Activated T-cell treated with anti-CD3 and anti-CD28 coated beads, Interleukin-2, amount 50 U/mL, for 24 hours (primary cell): ENCODE measurements around the gene OR6B1.

Experiments
- DNase-seq: peaks from one replicate; pipeline ENCODE4 v3.0.0-alpha.2; 2020
- H3K27ac Mint-ChIP-seq: 2 replicates; pipeline ENCODE4 v1.8.0; 2020; ENCODE audit warnings: mild to moderate bottlenecking, mixed read lengths
- H3K27me3 Mint-ChIP-seq: 2 replicates; pipeline ENCODE4 v1.8.0; 2020; ENCODE audit warnings: mixed read lengths
- H3K36me3 Mint-ChIP-seq: 2 replicates; pipeline ENCODE4 v1.8.0; 2020; ENCODE audit warnings: low read depth, mixed read lengths
- H3K4me1 Mint-ChIP-seq: 2 replicates; pipeline ENCODE4 v1.8.0; 2020; ENCODE audit warnings: low read depth, mixed read lengths
- H3K4me3 Mint-ChIP-seq: 2 replicates; pipeline ENCODE4 v1.8.0; 2020; ENCODE audit warnings: mild to moderate bottlenecking, moderate library complexity, mixed read lengths
- H3K9me3 Mint-ChIP-seq: 2 replicates; pipeline ENCODE4 v1.8.0; 2020; ENCODE audit warnings: mixed read lengths

OR6B1 gene

GRCh38 chr7:144020340-144020739, 20.2 kb downstream of the OR6B1 start:
- no peaks in the 10 kb centered on the region for H3K9me3 Mint-ChIP-seq
- no peak for DNase-seq
- no peaks in the 10 kb centered on the region for H3K4me1 Mint-ChIP-seq
- peaks cover 5% of the 10 kb centered on the region for H3K27me3 Mint-ChIP-seq
- H3K4me3 Mint-ChIP-seq: no peak overlapping the region
- H3K27ac Mint-ChIP-seq: no peak overlapping the region
- no peaks in the 10 kb centered on the region for H3K36me3 Mint-ChIP-seq

GRCh38 chr7:144022169-144022568, 22.0 kb downstream of the OR6B1 start:
- Mint-ChIP-seq H3K4me3 (no peak overlapping the region), H3K4me1 (no peaks in the 10 kb centered on the region), H3K9me3 (no peaks in the 10 kb centered on the region), H3K27ac (no peak overlapping the region), H3K27me3 (peaks cover 3% of the 10 kb centered on the region), H3K36me3 (no peaks in the 10 kb centered on the region)
- DNase-seq: no peak

GRCh38 chr7:144023171-144023827, 23.2 kb downstream of the OR6B1 start:
- Mint-ChIP-seq H3K4me1 (peaks cover 7% of the 10 kb centered on the region), H3K9me3 (no peaks in the 10 kb centered on the region), H3K4me3 (no peak overlapping the region), H3K36me3 (no peaks in the 10 kb centered on the region), H3K27me3 (peaks cover 3% of the 10 kb centered on the region), H3K27ac (no peak overlapping the region)
- no peak for DNase-seq

GRCh38 chr7:144024213-144024612, 24.1 kb downstream of the OR6B1 start:
- no peak for DNase-seq
- H3K27me3 Mint-ChIP-seq: peaks cover 3% of the 10 kb centered on the region
- peaks cover 7% of the 10 kb centered on the region for H3K4me1 Mint-ChIP-seq
- no peaks in the 10 kb centered on the region for H3K36me3 Mint-ChIP-seq
- no peak overlapping the region for H3K27ac Mint-ChIP-seq
- H3K4me3 Mint-ChIP-seq: no peak overlapping the region
- H3K9me3 Mint-ChIP-seq: no peaks in the 10 kb centered on the region

GRCh38 chr7:144026203-144026883, 26.2 kb downstream of the OR6B1 start:
- Mint-ChIP-seq H3K27ac (no peak overlapping the region), H3K4me1 (peaks cover 7% of the 10 kb centered on the region), H3K9me3 (no peaks in the 10 kb centered on the region), H3K27me3 (peaks cover under 1% of the 10 kb centered on the region), H3K4me3 (no peak overlapping the region), H3K36me3 (no peaks in the 10 kb centered on the region)
- DNase-seq: no peak

- H3K4me3 Mint-ChIP-seq: no peak overlapping the region
- H3K4me1 Mint-ChIP-seq: peaks cover 7% of the 10 kb centered on the region
- H3K36me3 Mint-ChIP-seq: no peaks in the 10 kb centered on the region
- H3K9me3 Mint-ChIP-seq: no peaks in the 10 kb centered on the region
- no peak for DNase-seq
- peaks cover 6% of the 10 kb centered on the region for H3K27me3 Mint-ChIP-seq
- no peak overlapping the region for H3K27ac Mint-ChIP-seq
Observed at GRCh38 chr7:144027070-144027469, 26.9 kb downstream of the OR6B1 start.

- DNase-seq: no peak
Observed at GRCh38 chr7:144027974-144028373, 27.9 kb downstream of the OR6B1 start.

GRCh38 chr7:144028547-144028946, 28.4 kb downstream of the OR6B1 start:
- Mint-ChIP-seq H3K27ac (no peak overlapping the region), H3K27me3 (peaks cover 16% of the 10 kb centered on the region), H3K4me1 (peaks cover 7% of the 10 kb centered on the region), H3K4me3 (no peak overlapping the region), H3K9me3 (no peaks in the 10 kb centered on the region), H3K36me3 (no peaks in the 10 kb centered on the region)
- no peak for DNase-seq

More at GRCh38 chr7:144027974-144028373, 27.9 kb downstream of the OR6B1 start:
- H3K4me1 Mint-ChIP-seq: peaks cover 7% of the 10 kb centered on the region
- H3K27me3 Mint-ChIP-seq: peaks cover 12% of the 10 kb centered on the region
- H3K9me3 Mint-ChIP-seq: no peaks in the 10 kb centered on the region
- H3K27ac Mint-ChIP-seq: no peak overlapping the region
- H3K36me3 Mint-ChIP-seq: no peaks in the 10 kb centered on the region
- H3K4me3 Mint-ChIP-seq: no peak overlapping the region

GRCh38 chr7:144032516-144032915, 32.4 kb downstream of the OR6B1 start:
- Mint-ChIP-seq H3K27me3 (peaks cover 35% of the 10 kb centered on the region), H3K36me3 (no peaks in the 10 kb centered on the region), H3K4me3 (no peak overlapping the region), H3K4me1 (peaks cover 6% of the 10 kb centered on the region), H3K27ac (no peak overlapping the region), H3K9me3 (no peaks in the 10 kb centered on the region)
- no peak for DNase-seq

- H3K27me3 Mint-ChIP-seq: peaks cover 35% of the 10 kb centered on the region
- no peaks in the 10 kb centered on the region for H3K4me1 Mint-ChIP-seq
- no peak for DNase-seq
- no peaks in the 10 kb centered on the region for H3K36me3 Mint-ChIP-seq
- H3K27ac Mint-ChIP-seq: no peak overlapping the region
- no peaks in the 10 kb centered on the region for H3K9me3 Mint-ChIP-seq
- H3K4me3 Mint-ChIP-seq: no peak overlapping the region
Observed at GRCh38 chr7:144032985-144033709, 33.0 kb downstream of the OR6B1 start.

GRCh38 chr7:144035385-144035784, 35.3 kb downstream of the OR6B1 start:
- peaks cover 35% of the 10 kb centered on the region for H3K27me3 Mint-ChIP-seq
- no peak overlapping the region for H3K27ac Mint-ChIP-seq
- H3K4me3 Mint-ChIP-seq: no peak overlapping the region
- no peaks in the 10 kb centered on the region for H3K4me1 Mint-ChIP-seq
- no peak for DNase-seq
- no peaks in the 10 kb centered on the region for H3K9me3 Mint-ChIP-seq
- H3K36me3 Mint-ChIP-seq: no peaks in the 10 kb centered on the region

GRCh38 chr7:144036302-144036885, 36.3 kb downstream of the OR6B1 start:
- no peaks in the 10 kb centered on the region for H3K9me3 Mint-ChIP-seq
- H3K4me1 Mint-ChIP-seq: no peaks in the 10 kb centered on the region
- H3K27ac Mint-ChIP-seq: no peak overlapping the region
- no peak for DNase-seq
- peaks cover 34% of the 10 kb centered on the region for H3K27me3 Mint-ChIP-seq
- no peak overlapping the region for H3K4me3 Mint-ChIP-seq
- H3K36me3 Mint-ChIP-seq: no peaks in the 10 kb centered on the region

GRCh38 chr7:144037414-144038035, 37.4 kb downstream of the OR6B1 start:
- H3K4me3 Mint-ChIP-seq: no peak overlapping the region
- no peaks in the 10 kb centered on the region for H3K36me3 Mint-ChIP-seq
- peaks cover 27% of the 10 kb centered on the region for H3K27me3 Mint-ChIP-seq
- no peak overlapping the region for H3K27ac Mint-ChIP-seq
- H3K4me1 Mint-ChIP-seq: no peaks in the 10 kb centered on the region
- no peaks in the 10 kb centered on the region for H3K9me3 Mint-ChIP-seq
- no peak for DNase-seq

GRCh38 chr7:144038887-144039286, 38.8 kb downstream of the OR6B1 start:
- Mint-ChIP-seq H3K27ac (no peak overlapping the region), H3K4me3 (no peak overlapping the region), H3K4me1 (no peaks in the 10 kb centered on the region), H3K36me3 (no peaks in the 10 kb centered on the region), H3K27me3 (peaks cover 15% of the 10 kb centered on the region), H3K9me3 (no peaks in the 10 kb centered on the region)
- no peak for DNase-seq
